HG03095 (cell line): ENCODE measurements around the gene GCKR.

Experiments used
- ATAC-seq: cut with Tn5 transposase; IDR thresholded peaks from one replicate; pipeline ENCODE4 v1.9.1; 2021; ENCODE audit warnings: moderate library complexity; ENCODE audit not compliant: unreplicated experiment

Gene GCKR

GRCh38 chr2:27571197-27571596, 74.6 kb downstream of the GCKR start:
- ATAC-seq: no peak

DNA sequence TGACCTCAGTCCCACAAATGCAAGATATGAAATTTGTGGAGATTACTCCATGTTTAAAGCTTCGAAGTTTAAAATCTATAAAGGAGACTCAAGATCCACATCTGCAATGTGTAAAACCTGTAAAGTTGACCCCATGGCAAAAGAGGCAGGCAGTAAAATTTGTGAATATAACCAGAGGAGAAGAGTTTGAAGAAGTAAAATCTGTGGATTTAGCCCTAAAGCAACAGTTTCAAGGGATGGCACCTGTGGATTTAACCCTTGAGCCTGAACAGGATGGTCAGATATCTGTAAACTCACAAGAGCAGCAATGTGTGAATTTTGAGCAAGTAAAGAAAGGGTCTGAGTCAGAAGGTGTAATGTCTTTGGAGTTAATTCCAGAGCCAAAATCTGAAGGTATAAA, 75.0 kb downstream of the GCKR start:
- ATAC-seq: no peak

GRCh38 chr2:27572439-27572838, 75.8 kb downstream of the GCKR start:
- ATAC-seq: no peak

- ATAC-seq: no peak
Measured at GRCh38 chr2:27572998-27573429, 76.4 kb downstream of the GCKR start.
